Fibroblast of villous mesenchyme (primary cell): ENCODE data around the gene MROH7. TPM values are rescaled to one million over a fixed set of nuclear protein-coding genes. Genes with fewer than 3 reads are reported as not detected.

Source experiments
- DNase-seq: peaks from one replicate; pipeline ENCODE4 v3.0.0-alpha.2; 2010; ENCODE audit warnings: low read depth
- H3K4me3 ChIP-seq: 2 replicates; pipeline ENCODE4 v1.5.1; 2011; ENCODE audit warnings: low read depth, mild to moderate bottlenecking, low read length
- CTCF ChIP-seq: IDR thresholded peaks from 2 replicates; pipeline ENCODE4 v1.5.1; 2012; ENCODE audit warnings: low read depth, mild to moderate bottlenecking, low read length; ENCODE audit not compliant: insufficient read depth
- total RNA-seq: library from RNA; depleted of rRNA; stranded (reverse); fragments of >200 nt; gene quantifications from 2 replicates; pipeline ENCODE4 v1.2.3, GENCODE V29; 2012

Gene MROH7
- total RNA-seq, 1 donor = under 0.01 TPM

- TF ChIP-seq CTCF = no peak
- H3K4me3 ChIP-seq = no peak overlapping the region
- DNase-seq = no peak
These were observed 113.1 kb downstream of the MROH7 start for GRCh38 chr1:54754486-54755285.

DNA sequence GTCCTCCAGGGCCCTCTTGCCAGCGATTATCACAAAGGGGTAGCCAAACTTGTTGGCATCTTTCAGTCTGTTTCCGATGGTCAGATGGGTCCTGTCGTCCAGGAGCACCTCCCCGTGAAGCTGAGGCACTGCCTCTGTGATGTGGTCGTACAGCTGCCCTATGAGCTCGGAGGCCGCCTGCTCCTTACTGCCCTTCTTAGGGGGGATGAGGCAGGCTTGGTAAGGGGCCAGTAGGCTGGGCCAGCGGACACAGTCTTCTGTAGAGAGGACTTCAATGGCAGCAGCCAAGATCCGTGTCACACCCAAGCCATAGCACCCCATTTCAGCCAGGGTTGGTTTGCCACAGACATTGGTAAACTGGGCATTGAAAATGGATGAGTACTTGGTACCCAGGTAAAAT is 116.2 kb downstream of the MROH7 start:
- no peak for TF ChIP-seq CTCF
- no peak overlapping the region for H3K4me3 ChIP-seq
- DNase-seq = no peak

- no peak overlapping the region for H3K4me3 ChIP-seq
- DNase-seq = no peak
- TF ChIP-seq CTCF = no peak
These were observed 117.2 kb downstream of the MROH7 start for GRCh38 chr1:54758678-54759348.

Other genes starting within 250 kb of the MROH7 start
- 14.8 and 15.1 TPM in 2 replicates for gene SSBP3, start 235.4 kb upstream of the MROH7 start, total RNA-seq
- 1.3 and 2.2 TPM in 2 replicates for gene ACOT11, start 93.6 kb upstream of the MROH7 start, total RNA-seq
- not detected in 2 replicates for gene FAM151A, start 18.3 kb upstream of the MROH7 start, total RNA-seq
- 19.3 and 22.9 TPM in 2 replicates for gene TTC4, start 74.1 kb downstream of the MROH7 start, total RNA-seq
- gene PARS2, start 122.7 kb downstream of the MROH7 start, total RNA-seq = 4.5 and 5.6 TPM in 2 replicates
- gene TTC22, start 159.5 kb downstream of the MROH7 start, total RNA-seq = not detected in 2 replicates
- 186 and 297 TPM in 2 replicates for gene DHCR24, start 245.4 kb downstream of the MROH7 start, total RNA-seq